Spleen (tissue), 11 donors: ENCODE measurements around the gene APOE. TPM values are rescaled to one million over a fixed set of nuclear protein-coding genes. Genes with fewer than 3 reads are reported as not detected.

ENCODE experiments used
- DNase-seq: peaks from one replicate; pipeline ENCODE4 v3.0.0-alpha.2; 2020
- H3K27ac ChIP-seq, 8 donors: fragments of 200-600 bp; sonication (generic) in 7 of 8; 1 replicate in 4 of 8; 2 replicates in 4 of 8; pipeline versions ENCODE4 v1.5.0 to v1.8.0; 2016 to 2021; ENCODE audit warnings: inconsistent platforms in 4 of 8, mild to moderate bottlenecking in 4 of 8, moderate library complexity in 1 of 8
- H3K27me3 ChIP-seq, 7 donors: fragments of 200-600 bp; sonication (generic) in 6 of 7; replicated peaks in 1 of 7; 1 replicate in 4 of 7; 2 replicates in 3 of 7; pipeline versions ENCODE4 v1.5.0 to v1.8.0; 2016 to 2021; ENCODE audit warnings: inconsistent platforms in 3 of 7, mild to moderate bottlenecking in 1 of 7
- H3K36me3 ChIP-seq, 6 donors: fragments of 200-600 bp; sonication (generic) in 5 of 6; 1 replicate in 4 of 6; 2 replicates in 2 of 6; pipeline versions ENCODE4 v1.5.0 to v1.8.0; 2016 to 2021; ENCODE audit warnings: inconsistent platforms in 2 of 6
- H3K4me1 ChIP-seq, 6 donors: fragments of 200-600 bp; sonication (generic) in 5 of 6; 1 replicate in 3 of 6; 2 replicates in 3 of 6; pipeline versions ENCODE4 v1.5.0 to v1.8.0; 2016 to 2021; ENCODE audit warnings: inconsistent platforms in 3 of 6
- H3K4me3 ChIP-seq, 8 donors: fragments of 200-600 bp; sonication (generic) in 7 of 8; 1 replicate in 4 of 8; 2 replicates in 4 of 8; pipeline versions ENCODE4 v1.5.0 to v1.8.0; 2016 to 2021; ENCODE audit warnings: inconsistent platforms in 4 of 8, mild to moderate bottlenecking in 4 of 8, moderate library complexity in 2 of 8
- H3K9me3 ChIP-seq, 8 donors: fragments of 200-600 bp; sonication (generic) in 7 of 8; 1 replicate in 4 of 8; 2 replicates in 4 of 8; pipeline versions ENCODE4 v1.5.0 to v1.8.0; 2016 to 2021; ENCODE audit warnings: inconsistent platforms in 4 of 8
- POLR2A ChIP-seq, 3 donors: fragments of 450-650 bp; IDR thresholded peaks; one replicate each; pipeline ENCODE4 v1.5.1; 2017; ENCODE audit warnings: antibody characterized with exemption in 3 of 3, mild to moderate bottlenecking in 1 of 3
- POLR2AphosphoS5 ChIP-seq, 3 donors: sonication (generic); formaldehyde crosslinking; IDR thresholded peaks; one replicate each; pipeline ENCODE4 v1.5.1; 2017; ENCODE audit warnings: antibody characterized with exemption in 3 of 3
- WGBS, 5 donors: extraction: QIAGEN DNeasy Blood & Tissue Kit in 3 of 5; methylation state at CpG; one replicate each; pipeline versions ENCODE4 v1.1.5 to v1.1.7; 2013 to 2018; 5-methylcytosine and 5-hydroxymethylcytosine counted together
- intact Hi-C: fragments of 100-400 bp; cut with DNase I; formaldehyde crosslinking; loops from one replicate; pipeline ENCODE4 v1.15.0; 2023; ENCODE audit warnings: low total_unique reads
- polyA plus RNA-seq, 3 donors: library from polyadenylated mRNA; stranded (reverse); fragments of 200-250 nt; gene quantifications; one replicate each; pipeline ENCODE4 v1.2.1, GENCODE V29; 2013
- total RNA-seq, 7 donors: library from RNA; depleted of rRNA in 3 of 7; stranded (reverse); fragments of >200 nt in 3 of 7; fragmentation: NEBNext Ultra II Directional in 4 of 7; extraction: Animal tissue kit (Norgen Biotek cat#: 25700) in 4 of 7; gene quantifications; one replicate each; pipeline versions ENCODE4 v1.1.0 to v1.2.1, GENCODE V29; 2016 to 2021
- TF ChIP-seq, protein P1 (sequence below), 11 experiments: fragments of 200-600 bp in 7 of 11; fragments of 450-650 bp in 4 of 11; sonication (generic) in 4 of 11; IDR thresholded peaks in 8 of 11; conservative IDR thresholded peaks in 3 of 11; 1 replicate in 7 of 11; 2 replicates in 4 of 11; pipeline versions ENCODE4 v1.4.0 to v1.8.0; 2016 to 2021; ENCODE audit warnings: antibody characterized with exemption in 11 of 11, inconsistent platforms in 4 of 11, mild to moderate bottlenecking in 1 of 11
- donor health status: healthy with polysubstance abuse.
- donor health status: DM: no; HTN: no; CAD: no; lungs with moderate emphysema.
- donor health status: DM: no; HTN: no; CAD: no.
- donor health status: Bipolar disorder and iron deficiency.
- donor health status: healthy.
- donor health status: DM: no; HTN: no; CAD: no.
- donor health status: DM: yes; HTN: yes; CAD: no.

APOE gene
- total and polyA plus RNA-seq, 10 donors, result 198 to 2,099 (median 726) TPM

- intact Hi-C loops, result no loop called here
- Histone ChIP-seq H3K4me1 (peaks cover 6 to 73% (median 34%) of the 10 kb centered on the region in 6 donors), H3K9me3 (no peaks in the 10 kb centered on the region), H3K36me3 (peaks cover 0 to 73% (median 32%) of the 10 kb centered on the region in 6 donors), H3K4me3 (peak overlapping the region in 1 of 8 donors; percentile 24), H3K27me3 (no peaks in the 10 kb centered on the region), H3K27ac (peak overlapping the region in 7 of 8 donors; percentile 14 to 91 (median 78))
- DNase-seq, result no peak
- WGBS, 5 donors, result 29 to 57% (median 41%) methylated on average over 13 of the region's 13 CpGs
- TF ChIP-seq POLR2A (IDR thresholded peaks at IDR 0.05) (no peak), POLR2AphosphoS5 (IDR thresholded peaks at IDR 0.05) (peak; percentile 31 to 59 (median 37))
Measured at GRCh38 chr19:44869733-44870470, 35.7 kb upstream of the APOE start.

DNA sequence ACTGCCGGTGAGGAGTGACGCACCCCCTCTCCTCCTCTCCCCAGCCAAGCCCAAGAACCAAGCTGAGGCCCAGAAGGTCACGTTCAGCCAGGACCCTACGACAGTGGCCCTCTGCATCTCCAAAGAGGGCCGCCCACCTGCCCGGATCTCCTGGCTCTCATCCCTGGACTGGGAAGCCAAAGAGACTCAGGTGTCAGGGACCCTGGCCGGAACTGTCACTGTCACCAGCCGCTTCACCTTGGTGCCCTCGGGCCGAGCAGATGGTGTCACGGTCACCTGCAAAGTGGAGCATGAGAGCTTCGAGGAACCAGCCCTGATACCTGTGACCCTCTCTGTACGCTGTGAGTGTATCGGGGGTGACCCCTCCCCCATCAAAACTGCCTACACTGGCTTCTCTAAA is 33.8 kb upstream of the APOE start:
- intact Hi-C loops, result no loop called here

DNA sequence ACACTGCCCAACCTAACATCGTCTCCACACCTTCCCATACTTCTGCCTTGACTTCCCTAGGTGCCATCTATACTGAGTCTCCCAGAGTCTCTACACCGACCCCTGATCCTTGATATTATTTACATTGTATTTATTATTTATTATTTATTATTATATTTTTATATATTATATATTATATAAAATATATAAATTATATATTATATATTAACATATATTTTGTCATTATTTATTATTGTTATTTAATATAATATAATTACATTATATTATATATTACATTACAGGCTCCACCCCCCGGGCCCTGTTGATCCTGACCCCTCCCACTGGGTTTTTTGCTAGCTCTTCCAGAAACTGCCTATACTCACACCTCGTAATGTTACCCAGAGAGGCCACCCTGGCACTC is 32.9 kb upstream of the APOE start:
- H3K36me3 ChIP-seq, result peaks cover 0 to 73% (median 40%) of the 10 kb centered on the region in 6 donors
- DNase-seq, result no peak
- no peak overlapping the region for H3K4me3 ChIP-seq
- WGBS, 5 donors, result 76 to 86% (median 81%) methylated on average over 4 of the region's 4 CpGs
- no peak overlapping the region for H3K27ac ChIP-seq
- H3K27me3 ChIP-seq, result no peaks in the 10 kb centered on the region
- H3K9me3 ChIP-seq, result no peaks in the 10 kb centered on the region
- H3K4me1 ChIP-seq, result peaks cover 6 to 59% (median 34%) of the 10 kb centered on the region in 6 donors
- no peak for TF ChIP-seq POLR2A (IDR thresholded peaks at IDR 0.05)
- TF ChIP-seq, protein P1, sequence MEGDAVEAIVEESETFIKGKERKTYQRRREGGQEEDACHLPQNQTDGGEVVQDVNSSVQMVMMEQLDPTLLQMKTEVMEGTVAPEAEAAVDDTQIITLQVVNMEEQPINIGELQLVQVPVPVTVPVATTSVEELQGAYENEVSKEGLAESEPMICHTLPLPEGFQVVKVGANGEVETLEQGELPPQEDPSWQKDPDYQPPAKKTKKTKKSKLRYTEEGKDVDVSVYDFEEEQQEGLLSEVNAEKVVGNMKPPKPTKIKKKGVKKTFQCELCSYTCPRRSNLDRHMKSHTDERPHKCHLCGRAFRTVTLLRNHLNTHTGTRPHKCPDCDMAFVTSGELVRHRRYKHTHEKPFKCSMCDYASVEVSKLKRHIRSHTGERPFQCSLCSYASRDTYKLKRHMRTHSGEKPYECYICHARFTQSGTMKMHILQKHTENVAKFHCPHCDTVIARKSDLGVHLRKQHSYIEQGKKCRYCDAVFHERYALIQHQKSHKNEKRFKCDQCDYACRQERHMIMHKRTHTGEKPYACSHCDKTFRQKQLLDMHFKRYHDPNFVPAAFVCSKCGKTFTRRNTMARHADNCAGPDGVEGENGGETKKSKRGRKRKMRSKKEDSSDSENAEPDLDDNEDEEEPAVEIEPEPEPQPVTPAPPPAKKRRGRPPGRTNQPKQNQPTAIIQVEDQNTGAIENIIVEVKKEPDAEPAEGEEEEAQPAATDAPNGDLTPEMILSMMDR (IDR thresholded peaks at IDR 0.05 in 8 of 11, conservative IDR thresholded peaks at IDR 0.05 in 3 of 11), result no peak
- no peak for TF ChIP-seq POLR2AphosphoS5 (IDR thresholded peaks at IDR 0.05)
- intact Hi-C loops, result no loop called here

More for the DNA sequence above, 33.8 kb upstream of the APOE start:
- H3K27me3 ChIP-seq, result no peaks in the 10 kb centered on the region
- H3K4me1 ChIP-seq, result peaks cover 6 to 59% (median 36%) of the 10 kb centered on the region in 6 donors
- H3K9me3 ChIP-seq, result no peaks in the 10 kb centered on the region
- peak in 1 of 3 donors; percentile 40 for TF ChIP-seq POLR2AphosphoS5 (IDR thresholded peaks at IDR 0.05)
- TF ChIP-seq, protein P1 (IDR thresholded peaks at IDR 0.05 in 8 of 11, conservative IDR thresholded peaks at IDR 0.05 in 3 of 11), result no peak
- TF ChIP-seq POLR2A (IDR thresholded peaks at IDR 0.05), result no peak
- peaks cover 0 to 73% (median 40%) of the 10 kb centered on the region in 6 donors for H3K36me3 ChIP-seq
- no peak overlapping the region for H3K4me3 ChIP-seq
- 87 to 93% (median 93%) methylated on average over 14 of the region's 14 CpGs for WGBS, 5 donors
- peak overlapping the region in 1 of 8 donors; percentile 91 for H3K27ac ChIP-seq
- no peak for DNase-seq

- peaks cover 0 to 87% (median 40%) of the 10 kb centered on the region in 6 donors for H3K36me3 ChIP-seq
- no peaks in the 10 kb centered on the region for H3K27me3 ChIP-seq
- intact Hi-C loops, result no loop called here
- TF ChIP-seq POLR2AphosphoS5 (IDR thresholded peaks at IDR 0.05) (peak in 1 of 3 donors; percentile 38), POLR2A (IDR thresholded peaks at IDR 0.05) (no peak)
- TF ChIP-seq, protein P1 (IDR thresholded peaks at IDR 0.05 in 8 of 11, conservative IDR thresholded peaks at IDR 0.05 in 3 of 11), result no peak
- no peak overlapping the region for H3K27ac ChIP-seq
- 91 to 96% (median 93%) methylated on average over 15 to 16 of the region's 16 CpGs for WGBS, 5 donors
- H3K4me1 ChIP-seq, result peaks cover 6 to 51% (median 25%) of the 10 kb centered on the region in 6 donors
- DNase-seq, result no peak
- H3K4me3 ChIP-seq, result no peak overlapping the region
- H3K9me3 ChIP-seq, result no peaks in the 10 kb centered on the region
Measured at GRCh38 chr19:44874317-44874716, 31.3 kb upstream of the APOE start.
